Vagina (tissue), 2 donors: ENCODE results near the gene DNAH10.

Source experiments
- POLR2A ChIP-seq, 2 donors: fragments of 450-650 bp; IDR thresholded peaks; one replicate each; pipeline ENCODE4 v1.6.1; 2017; ENCODE audit warnings: antibody characterized with exemption in 2 of 2, mild to moderate bottlenecking in 2 of 2, moderate library complexity in 2 of 2
- TF ChIP-seq, protein P1 (sequence below), 3 experiments: fragments of 450-650 bp in 2 of 3; fragments of 200-600 bp in 1 of 3; sonication (generic) in 1 of 3; IDR thresholded peaks; one replicate each; pipeline ENCODE4 v1.5.1; 2017 to 2019; ENCODE audit warnings: antibody characterized with exemption in 3 of 3, mild to moderate bottlenecking in 2 of 3, moderate library complexity in 2 of 3

DNA sequence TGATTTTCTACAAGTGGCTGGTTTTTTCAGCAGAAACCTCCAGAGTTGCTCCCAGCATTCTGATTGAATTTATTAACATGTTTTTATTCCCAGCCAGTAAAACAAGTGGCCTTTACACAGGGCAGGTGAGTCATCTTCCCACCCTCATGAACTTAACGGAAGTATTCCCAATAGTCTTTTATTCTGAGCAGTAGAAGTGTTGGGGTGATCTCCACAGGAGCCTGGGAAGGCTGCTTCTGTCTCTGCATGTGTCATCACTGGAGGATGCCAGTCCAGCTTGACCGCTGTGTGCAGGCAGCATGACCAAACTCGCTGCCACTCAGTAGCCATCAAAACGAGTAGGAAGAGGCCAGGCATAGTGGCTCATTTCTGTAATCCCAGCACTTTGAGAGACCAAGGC lies 13.4 kb upstream of the DNAH10 start:
- TF ChIP-seq POLR2A (IDR thresholded peaks at IDR 0.05): no peak
- TF ChIP-seq, protein P1, sequence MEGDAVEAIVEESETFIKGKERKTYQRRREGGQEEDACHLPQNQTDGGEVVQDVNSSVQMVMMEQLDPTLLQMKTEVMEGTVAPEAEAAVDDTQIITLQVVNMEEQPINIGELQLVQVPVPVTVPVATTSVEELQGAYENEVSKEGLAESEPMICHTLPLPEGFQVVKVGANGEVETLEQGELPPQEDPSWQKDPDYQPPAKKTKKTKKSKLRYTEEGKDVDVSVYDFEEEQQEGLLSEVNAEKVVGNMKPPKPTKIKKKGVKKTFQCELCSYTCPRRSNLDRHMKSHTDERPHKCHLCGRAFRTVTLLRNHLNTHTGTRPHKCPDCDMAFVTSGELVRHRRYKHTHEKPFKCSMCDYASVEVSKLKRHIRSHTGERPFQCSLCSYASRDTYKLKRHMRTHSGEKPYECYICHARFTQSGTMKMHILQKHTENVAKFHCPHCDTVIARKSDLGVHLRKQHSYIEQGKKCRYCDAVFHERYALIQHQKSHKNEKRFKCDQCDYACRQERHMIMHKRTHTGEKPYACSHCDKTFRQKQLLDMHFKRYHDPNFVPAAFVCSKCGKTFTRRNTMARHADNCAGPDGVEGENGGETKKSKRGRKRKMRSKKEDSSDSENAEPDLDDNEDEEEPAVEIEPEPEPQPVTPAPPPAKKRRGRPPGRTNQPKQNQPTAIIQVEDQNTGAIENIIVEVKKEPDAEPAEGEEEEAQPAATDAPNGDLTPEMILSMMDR (IDR thresholded peaks at IDR 0.05): no peak
